Activated CD4-positive, alpha-beta T cell treated with anti-CD3 and anti-CD28 coated beads, Interleukin-2, Interleukin-4, amounts not matched to agents 100 ng/mL and 50 ng/mL, durations not matched to agents 16 hours and 8 hours (primary cell): ENCODE results near the gene KCNG2.

Experiments used
- DNase-seq: peaks from one replicate; pipeline ENCODE4 v3.0.0-alpha.2; 2020; ENCODE audit warnings: low spot score

Gene KCNG2

DNA sequence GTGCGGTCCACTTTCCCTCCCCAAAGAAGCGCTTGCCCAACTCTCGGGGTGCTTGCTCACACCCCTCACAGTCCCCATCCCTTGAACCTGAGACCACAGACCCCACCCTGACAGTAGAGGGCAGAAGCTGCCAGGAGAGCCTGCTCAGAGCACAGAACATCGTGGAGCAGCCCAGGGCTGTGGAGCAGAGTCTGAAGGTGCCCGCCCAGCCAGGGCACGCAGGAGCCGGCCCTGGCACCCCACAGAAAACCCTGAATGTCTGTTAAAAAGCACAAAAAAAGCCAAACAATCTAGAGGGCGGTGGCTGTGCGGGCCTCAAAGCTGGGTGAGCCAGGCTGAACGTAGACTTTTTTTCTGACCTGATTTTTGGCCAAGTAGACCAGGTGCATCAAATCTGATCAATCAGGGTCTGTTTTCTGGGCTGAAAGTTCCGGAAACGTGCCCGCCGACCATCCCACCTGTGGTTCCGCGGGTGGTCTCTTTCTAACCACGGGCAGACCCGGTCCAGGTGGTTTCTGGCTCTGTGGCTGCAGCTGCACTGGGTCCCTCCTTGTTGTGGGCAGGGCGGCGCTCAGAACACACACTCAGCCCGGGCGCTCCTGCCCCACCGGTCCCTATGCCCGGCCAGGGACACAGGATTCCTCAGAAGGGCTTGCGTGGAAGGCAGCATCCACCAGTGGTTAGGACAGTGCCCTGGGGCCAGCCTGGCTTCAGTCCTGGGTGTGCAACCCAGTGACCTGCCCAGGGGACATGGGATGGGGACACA lies 87.4 kb downstream of the KCNG2 start:
- no peak for DNase-seq

GRCh38 chr18:79887181-79888000 lies 89.7 kb downstream of the KCNG2 start:
- DNase-seq = no peak

DNA sequence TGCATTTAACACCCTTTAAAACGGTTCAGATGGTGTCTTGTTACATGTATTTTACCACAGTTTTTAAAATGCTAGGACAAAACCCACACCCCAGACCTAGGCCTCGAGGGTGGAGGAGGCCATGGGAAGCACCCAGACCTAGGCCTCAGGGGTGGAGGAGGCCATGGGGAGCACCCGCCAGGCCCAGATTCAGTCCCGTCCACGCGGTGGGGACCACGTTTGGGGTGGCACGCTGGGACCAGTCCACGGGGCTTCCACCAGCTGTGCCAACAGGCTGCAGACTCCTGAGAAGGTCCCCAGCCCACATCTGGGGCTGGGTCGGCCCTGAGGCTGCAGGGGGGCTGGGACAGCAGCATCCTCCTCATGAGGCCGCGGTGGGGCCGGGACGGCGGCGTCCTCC lies 90.3 kb downstream of the KCNG2 start:
- no peak for DNase-seq

DNA sequence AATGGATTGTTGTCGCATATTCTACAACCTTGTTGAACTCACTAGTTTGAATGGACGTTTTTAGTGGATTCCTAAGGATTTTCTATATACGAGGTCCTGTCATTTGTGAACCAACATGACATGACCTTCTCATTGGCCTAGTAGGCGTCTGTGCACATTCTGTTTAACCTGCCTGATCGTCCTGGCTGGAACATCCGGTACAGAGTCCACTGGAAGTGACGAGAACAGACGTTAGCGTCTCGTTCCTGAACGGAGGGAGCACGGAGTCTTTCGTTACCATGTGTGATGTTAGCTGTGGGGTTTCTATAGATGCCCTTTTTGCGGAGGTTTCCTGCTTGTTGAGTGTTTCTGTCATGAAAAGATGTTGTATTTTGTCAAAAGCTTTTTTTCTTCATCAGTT lies 91.8 kb downstream of the KCNG2 start:
- no peak for DNase-seq

GRCh38 chr18:79890674-79891073 lies 92.9 kb downstream of the KCNG2 start:
- DNase-seq = peak; percentile 56

DNA sequence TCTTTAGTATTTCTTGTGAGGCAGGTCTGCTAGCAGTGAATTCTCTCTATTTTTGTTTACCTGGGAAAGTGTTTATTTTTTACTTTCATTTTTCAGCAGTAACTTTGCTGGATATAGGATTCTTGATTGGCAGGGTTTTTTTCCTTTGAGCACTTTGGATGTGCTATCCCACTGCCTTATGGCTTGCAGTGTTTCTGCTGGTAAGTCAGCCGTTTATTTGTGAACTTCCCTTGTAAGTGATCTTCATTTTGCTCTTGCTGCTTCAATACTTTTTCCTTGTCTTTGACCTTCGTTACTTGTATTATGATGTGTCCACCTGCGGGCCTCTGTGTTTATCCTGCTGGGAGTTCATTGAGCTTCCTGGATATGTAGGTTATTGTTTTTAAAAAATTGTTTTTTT lies 99.0 kb downstream of the KCNG2 start:
- no peak for DNase-seq

GRCh38 chr18:79897940-79898625 lies 100.3 kb downstream of the KCNG2 start:
- DNase-seq = no peak

GRCh38 chr18:79898952-79899608 lies 101.3 kb downstream of the KCNG2 start:
- DNase-seq = no peak

DNA sequence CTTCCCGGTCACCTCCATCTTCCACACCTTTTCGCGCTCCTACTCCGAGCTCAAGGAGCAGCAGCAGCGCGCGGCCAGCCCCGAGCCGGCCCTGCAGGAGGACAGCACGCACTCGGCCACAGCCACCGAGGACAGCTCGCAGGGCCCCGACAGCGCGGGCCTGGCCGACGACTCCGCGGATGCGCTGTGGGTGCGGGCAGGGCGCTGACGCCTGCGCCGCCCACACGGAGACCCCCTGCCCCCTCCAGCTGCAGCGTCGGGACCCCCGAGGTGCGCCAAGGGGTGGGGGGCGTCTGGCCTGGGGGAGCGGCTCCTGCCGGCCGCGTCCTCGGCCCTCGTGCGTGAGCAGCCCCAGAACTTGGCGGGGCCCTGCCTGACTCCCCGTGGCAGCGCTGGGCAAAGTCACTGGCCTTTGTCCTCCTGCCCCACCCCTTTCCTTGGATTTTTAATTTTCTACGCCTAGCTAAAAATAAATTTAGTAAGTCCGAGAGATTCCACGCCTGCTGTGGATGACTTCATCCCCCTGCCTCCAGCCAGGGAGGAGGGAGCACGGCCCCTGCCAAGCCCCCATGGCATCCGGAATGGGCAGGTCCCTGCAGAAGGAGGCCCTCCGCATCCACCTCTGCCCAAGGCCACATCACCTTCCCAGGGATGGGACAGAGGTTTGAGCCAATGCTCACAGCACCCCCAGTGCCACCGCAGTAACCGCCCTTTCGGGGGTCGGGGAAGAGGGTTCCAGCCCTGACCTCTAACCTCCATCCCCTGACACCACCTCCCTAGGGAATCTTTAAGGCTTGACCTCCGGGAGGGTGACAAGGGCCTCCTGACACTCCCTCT lies 102.1 kb downstream of the KCNG2 start:
- DNase-seq = no peak

- no peak for DNase-seq
Measured at GRCh38 chr18:79900610-79901570, 103.2 kb downstream of the KCNG2 start.

- no peak for DNase-seq
Measured at GRCh38 chr18:79901665-79902064, 103.9 kb downstream of the KCNG2 start.

DNA sequence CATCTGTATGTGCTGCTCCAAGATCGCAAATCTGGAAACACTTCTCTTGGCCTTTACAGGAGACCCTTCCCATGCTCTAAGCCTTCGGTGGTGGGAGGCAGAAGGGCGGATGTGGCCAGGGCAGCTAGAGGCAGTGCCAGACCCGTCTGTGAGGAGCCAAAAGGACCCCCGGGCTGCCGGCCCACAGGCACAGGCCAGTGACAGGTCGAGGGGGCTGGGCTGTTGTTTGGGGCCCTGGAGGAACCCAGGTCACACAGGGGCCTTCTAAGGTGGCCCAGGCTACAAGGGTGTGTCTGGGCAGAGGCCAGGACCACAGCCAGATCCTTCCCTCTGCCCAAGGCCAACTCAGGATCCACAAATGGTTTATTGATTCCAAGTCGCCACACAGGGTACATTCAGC lies 104.3 kb downstream of the KCNG2 start:
- DNase-seq = no peak

GRCh38 chr18:79902640-79903039 lies 104.9 kb downstream of the KCNG2 start:
- DNase-seq = no peak

DNA sequence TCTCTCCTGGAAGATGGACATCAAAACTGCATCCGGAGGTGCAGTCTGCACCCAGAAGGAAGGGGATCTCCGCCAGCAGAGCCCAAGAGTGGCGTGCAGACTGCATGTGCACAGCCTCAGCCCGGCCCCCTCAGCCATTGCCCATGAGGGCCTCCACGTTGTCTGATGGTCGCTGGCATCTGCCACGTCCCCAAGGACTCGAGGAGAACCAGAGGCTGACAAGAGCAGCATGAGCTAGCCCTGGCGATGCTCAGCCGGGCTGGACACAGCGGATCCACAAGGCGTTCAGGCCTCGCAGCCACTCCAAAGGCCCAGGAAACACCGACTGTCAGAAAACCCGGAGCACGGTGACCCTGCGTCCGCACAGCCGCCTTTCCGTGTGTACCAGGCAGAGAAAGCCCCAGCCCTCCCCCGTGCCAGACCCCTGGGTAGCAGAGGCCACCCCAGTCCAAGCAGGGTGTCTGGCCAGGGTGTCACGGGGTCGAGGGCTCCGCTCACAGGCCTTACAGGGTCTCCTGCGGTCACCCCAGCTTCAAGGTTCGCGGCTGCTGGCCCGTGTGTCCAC lies 105.4 kb downstream of the KCNG2 start:
- no peak for DNase-seq

- DNase-seq = no peak
Measured at GRCh38 chr18:79903787-79904356, 106.1 kb downstream of the KCNG2 start.

GRCh38 chr18:79904357-79905147 lies 106.8 kb downstream of the KCNG2 start:
- no peak for DNase-seq

- peak; percentile 15 for DNase-seq
Measured at GRCh38 chr18:79905389-79905911, 107.7 kb downstream of the KCNG2 start.

DNA sequence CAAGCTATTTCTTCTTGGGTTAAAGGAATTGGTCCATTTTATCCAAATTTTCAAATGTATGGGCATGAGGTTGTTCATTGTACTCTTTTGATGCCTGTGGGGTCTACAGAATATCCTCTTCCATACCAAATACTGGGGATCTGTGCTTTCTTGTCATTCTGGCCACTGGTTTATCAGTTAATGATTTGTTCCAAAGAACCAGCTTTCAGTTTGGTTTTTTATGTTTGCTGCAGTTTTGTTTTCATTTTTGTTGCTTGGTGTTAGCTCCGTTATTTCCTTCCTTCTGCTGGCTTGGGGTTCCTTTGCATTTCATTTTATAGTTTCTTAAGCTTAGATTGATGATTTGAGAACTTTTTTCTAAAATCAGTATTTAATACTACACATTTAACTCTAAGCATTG lies 108.3 kb downstream of the KCNG2 start:
- peak; percentile 8 for DNase-seq
